ENCODE measurements around the gene MPP2. TPM values are rescaled to one million over a fixed set of nuclear protein-coding genes. Genes with fewer than 3 reads are reported as not detected.

MPP2 gene
- total and polyA plus RNA-seq, 8 donors, result 0.43 to 6.4 (median 1.8) TPM

DNA sequence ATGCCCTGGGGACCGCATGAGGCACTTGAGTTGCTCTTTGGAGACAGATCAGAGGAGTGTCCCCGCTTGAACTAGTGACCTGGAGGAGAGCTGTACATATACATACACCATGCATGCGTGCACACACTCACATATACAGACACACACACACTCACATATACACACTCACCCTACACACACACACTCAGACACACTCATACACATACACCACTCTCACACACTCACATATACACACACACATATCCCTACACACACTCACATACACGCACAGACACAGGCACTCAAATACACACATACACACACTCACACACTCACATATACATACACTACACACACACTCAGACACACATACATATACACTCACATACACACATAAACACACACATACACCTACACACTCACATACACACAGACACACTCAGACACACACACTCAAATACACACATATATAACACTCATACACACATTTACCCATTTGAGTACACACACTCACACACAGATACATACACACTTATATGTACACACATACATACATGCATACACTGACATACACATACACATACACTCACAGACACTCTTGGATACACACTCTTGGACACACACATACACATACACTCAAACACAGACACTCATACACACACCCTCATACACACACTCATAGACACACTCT lies 5.4 kb upstream of the MPP2 start:
- WGBS, 5 donors, result 44 to 79% (median 67%) methylated on average over 4 of the region's 4 CpGs
- DNase-seq, result no peak
- Histone ChIP-seq H3K4me1 (peaks cover 9 to 26% (median 19%) of the 10 kb centered on the region in 4 donors), H3K36me3 (no peaks in the 10 kb centered on the region), H3K4me3 (no peak overlapping the region), H3K27me3 (peaks cover 0 to 26% (median 7%) of the 10 kb centered on the region in 3 donors), H3K27ac (no peak overlapping the region), H3K9me3 (no peaks in the 10 kb centered on the region)
- TF ChIP-seq POLR2AphosphoS5 (IDR thresholded peaks at IDR 0.05) (no peak), EP300 (IDR thresholded peaks at IDR 0.05) (no peak), POLR2A (IDR thresholded peaks at IDR 0.05) (no peak)
- TF ChIP-seq, protein P1, sequence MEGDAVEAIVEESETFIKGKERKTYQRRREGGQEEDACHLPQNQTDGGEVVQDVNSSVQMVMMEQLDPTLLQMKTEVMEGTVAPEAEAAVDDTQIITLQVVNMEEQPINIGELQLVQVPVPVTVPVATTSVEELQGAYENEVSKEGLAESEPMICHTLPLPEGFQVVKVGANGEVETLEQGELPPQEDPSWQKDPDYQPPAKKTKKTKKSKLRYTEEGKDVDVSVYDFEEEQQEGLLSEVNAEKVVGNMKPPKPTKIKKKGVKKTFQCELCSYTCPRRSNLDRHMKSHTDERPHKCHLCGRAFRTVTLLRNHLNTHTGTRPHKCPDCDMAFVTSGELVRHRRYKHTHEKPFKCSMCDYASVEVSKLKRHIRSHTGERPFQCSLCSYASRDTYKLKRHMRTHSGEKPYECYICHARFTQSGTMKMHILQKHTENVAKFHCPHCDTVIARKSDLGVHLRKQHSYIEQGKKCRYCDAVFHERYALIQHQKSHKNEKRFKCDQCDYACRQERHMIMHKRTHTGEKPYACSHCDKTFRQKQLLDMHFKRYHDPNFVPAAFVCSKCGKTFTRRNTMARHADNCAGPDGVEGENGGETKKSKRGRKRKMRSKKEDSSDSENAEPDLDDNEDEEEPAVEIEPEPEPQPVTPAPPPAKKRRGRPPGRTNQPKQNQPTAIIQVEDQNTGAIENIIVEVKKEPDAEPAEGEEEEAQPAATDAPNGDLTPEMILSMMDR (IDR thresholded peaks at IDR 0.05), result no peak
- intact Hi-C loops (cut with DNase I; ENCODE audit: low total_unique reads), result no loop called here

GRCh38 chr17:43911904-43912303 lies 4.6 kb upstream of the MPP2 start:
- no peaks in the 10 kb centered on the region for H3K36me3 ChIP-seq
- peaks cover 16 to 26% (median 21%) of the 10 kb centered on the region in 4 donors for H3K4me1 ChIP-seq
- 19 to 44% (median 40%) methylated on average over 8 of the region's 8 CpGs for WGBS, 5 donors
- H3K9me3 ChIP-seq, result no peaks in the 10 kb centered on the region
- peaks cover 0 to 26% (median 16%) of the 10 kb centered on the region in 3 donors for H3K27me3 ChIP-seq
- no peak overlapping the region for H3K27ac ChIP-seq
- TF ChIP-seq POLR2A (IDR thresholded peaks at IDR 0.05) (no peak), POLR2AphosphoS5 (IDR thresholded peaks at IDR 0.05) (no peak), EP300 (IDR thresholded peaks at IDR 0.05) (no peak)
- TF ChIP-seq, protein P1 (IDR thresholded peaks at IDR 0.05), result no peak
- DNase-seq, result no peak
- intact Hi-C loops (cut with DNase I; ENCODE audit: low total_unique reads), result no loop called here
- H3K4me3 ChIP-seq, result no peak overlapping the region

DNA sequence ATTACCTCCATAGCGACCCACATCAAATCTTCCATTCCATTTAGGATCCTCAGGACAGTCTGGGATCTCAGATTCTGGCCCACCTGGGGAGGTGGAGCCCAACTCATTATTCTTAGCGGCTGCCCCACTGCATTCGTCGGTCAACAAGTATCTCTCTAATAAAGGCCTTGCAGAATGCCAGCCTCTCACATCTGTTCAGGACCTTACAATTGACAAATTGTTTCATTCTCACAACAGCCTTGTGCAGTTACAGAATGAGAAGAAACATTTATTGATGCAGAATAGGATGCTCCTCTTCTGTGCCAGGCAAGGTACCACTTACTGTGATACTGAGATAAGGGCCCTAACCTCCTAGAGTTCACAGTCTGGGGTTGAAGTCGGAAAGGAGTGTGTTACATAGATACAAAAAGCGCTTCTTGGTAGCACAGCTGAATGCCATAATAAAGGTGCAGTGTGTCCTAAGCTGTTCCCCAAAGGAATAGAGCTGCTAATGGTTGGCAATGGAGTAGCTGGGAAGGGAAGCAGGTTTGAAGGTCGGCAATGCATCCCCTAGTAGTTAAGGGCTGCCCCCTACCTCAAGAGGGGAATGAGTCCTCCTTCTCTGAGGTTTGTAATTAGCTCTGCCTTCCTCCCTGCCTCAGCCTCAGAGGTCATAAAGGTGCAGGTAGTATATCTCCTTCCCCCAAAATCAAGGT lies 2.3 kb upstream of the MPP2 start:
- TF ChIP-seq POLR2A (IDR thresholded peaks at IDR 0.05), result no peak
- TF ChIP-seq POLR2AphosphoS5 (IDR thresholded peaks at IDR 0.05), result no peak
- TF ChIP-seq EP300 (IDR thresholded peaks at IDR 0.05), result no peak
- TF ChIP-seq, protein P1 (IDR thresholded peaks at IDR 0.05), result no peak
- WGBS, 5 donors, result 57 to 64% (median 61%) methylated on average over 7 of the region's 7 CpGs
- H3K36me3 ChIP-seq, result no peaks in the 10 kb centered on the region
- peaks cover 31 to 36% (median 34%) of the 10 kb centered on the region in 4 donors for H3K4me1 ChIP-seq
- H3K27me3 ChIP-seq, result peaks cover 0 to 48% (median 32%) of the 10 kb centered on the region in 3 donors
- intact Hi-C loops (cut with DNase I; ENCODE audit: low total_unique reads), result no loop called here
- DNase-seq, result no peak
- H3K27ac ChIP-seq, result no peak overlapping the region
- no peaks in the 10 kb centered on the region for H3K9me3 ChIP-seq
- no peak overlapping the region for H3K4me3 ChIP-seq

- WGBS, 5 donors, result 12 to 19% (median 14%) methylated on average over 26 of the region's 26 CpGs
- H3K9me3 ChIP-seq, result no peaks in the 10 kb centered on the region
- peak overlapping the region in 4 of 5 donors; percentile 87 to 90 (median 88) for H3K27ac ChIP-seq
- TF ChIP-seq EP300 (IDR thresholded peaks at IDR 0.05), result no peak
- TF ChIP-seq POLR2A (IDR thresholded peaks at IDR 0.05), result no peak
- peak in 1 of 3 donors; percentile 42 for TF ChIP-seq POLR2AphosphoS5 (IDR thresholded peaks at IDR 0.05)
- TF ChIP-seq, protein P1 (IDR thresholded peaks at IDR 0.05), result no peak
- DNase-seq, result peak; percentile 65 to 88
- H3K4me1 ChIP-seq, result peaks cover 31 to 36% (median 34%) of the 10 kb centered on the region in 4 donors
- intact Hi-C loops (cut with DNase I; ENCODE audit: low total_unique reads), result no loop called here
- no peaks in the 10 kb centered on the region for H3K36me3 ChIP-seq
- H3K4me3 ChIP-seq, result peak overlapping the region; percentile 71 to 81 (median 76)
- peaks cover 0 to 50% (median 32%) of the 10 kb centered on the region in 3 donors for H3K27me3 ChIP-seq
These were observed 824 bp upstream of the MPP2 start for GRCh38 chr17:43907998-43908721.

Data from stomach (tissue), 9 donors.